HepG2 (cell line): ENCODE data around the gene TM2D3. TPM values are rescaled to one million over a fixed set of nuclear protein-coding genes. Genes with fewer than 3 reads are reported as not detected.
"Not testable (repeated sequence)": the region's sequence is repeated elsewhere in the genome, so short reads cannot be mapped to it uniquely, and the experiment has no call there.

ENCODE experiments used
- ATAC-seq: fragments of 200-7000 bp; cut with Tn5 transposase; 3 replicates; pipeline ENCODE4 v1.9.1; 2020; ENCODE audit warnings: mild to moderate bottlenecking, moderate library complexity
- BruUV-seq: library from RNA; stranded (reverse); fragments of 400-500 nt; replicated peaks from 2 replicates; lab custom pipeline; 2021; lab: Mats Ljungman, UMichigan
- CTCF ChIA-PET: fragments of 300-600 bp; formaldehyde crosslinking; extraction: SDS; loops from one replicate; lab custom pipeline; 2021; ENCODE audit warnings: low total read pairs, inconsistent platforms, low intra/inter-chr PET ratio; lab: Yijun Ruan, JAX
- POLR2A ChIA-PET: fragments of 350-600 bp; sonication (Branson Sonifier 250); formaldehyde crosslinking; loops from one replicate; lab custom pipeline; 2020; ENCODE audit warnings: antibody characterized with exemption, inconsistent platforms; lab: Yijun Ruan, JAX
- DNase-seq: peaks from one replicate; pipeline ENCODE4 v3.0.0-alpha.2; 2015; ENCODE audit warnings: low spot score
- FAIRE-seq: peaks from 3 replicates; lab custom pipeline; 2011; peaks lifted over from hg19 to GRCh38; lab: Jason Lieb, UNC
- H2AFZ ChIP-seq: one replicate; pipeline ENCODE4 v1.6.1; 2011; ENCODE audit warnings: low read length, inconsistent platforms
- H3K27ac ChIP-seq: fragments of 300-600 bp; 3 replicates; pipeline ENCODE4 v1.8.0; 2011; ENCODE audit warnings: mixed run types, mild to moderate bottlenecking, mixed read lengths, low read length, inconsistent platforms; ENCODE audit not compliant: insufficient read depth; ENCODE audit errors: extremely low read length
- H3K27me3 ChIP-seq, 2 experiments: fragments of 200-600 bp in 1 of 2; 2 replicates in 1 of 2; 3 replicates in 1 of 2; pipeline versions ENCODE4 v1.6.0 to v1.8.0; 2011; ENCODE audit warnings: low read length in 2 of 2, mild to moderate bottlenecking in 2 of 2, moderate library complexity in 2 of 2, inconsistent platforms in 1 of 2; ENCODE audit not compliant: insufficient read depth in 2 of 2, control insufficient read depth in 1 of 2
- H3K36me3 ChIP-seq, 2 experiments: fragments of 200-600 bp in 1 of 2; replicated peaks in 1 of 2; 2 replicates in 1 of 2; 3 replicates in 1 of 2; pipeline versions ENCODE4 v1.5.1 to v1.8.0; 2011; ENCODE audit warnings: low read length in 2 of 2, inconsistent platforms in 1 of 2; ENCODE audit not compliant: insufficient read depth in 2 of 2, control insufficient read depth in 1 of 2
- H3K4me1 ChIP-seq: 2 replicates; pipeline ENCODE4 v1.5.1; 2012; ENCODE audit warnings: low read length, inconsistent platforms; ENCODE audit not compliant: insufficient read depth
- H3K4me2 ChIP-seq: 2 replicates; pipeline ENCODE4 v1.6.0; 2011; ENCODE audit warnings: low read depth, low read length, inconsistent platforms
- H3K4me3 ChIP-seq, 3 experiments: fragments of 200-600 bp in 1 of 3; sonication (generic), shearing (Covaris generic) in 1 of 3; replicated peaks in 1 of 3; 2 replicates each; pipeline ENCODE4 v1.5.1; 2011 to 2016; ENCODE audit warnings: low read length in 3 of 3, inconsistent platforms in 2 of 3, low read depth in 2 of 3, mild to moderate bottlenecking in 2 of 3, control low read depth in 1 of 3, mixed read lengths in 1 of 3; ENCODE audit not compliant: insufficient read depth in 1 of 3
- H3K79me2 ChIP-seq: one replicate; pipeline ENCODE4 v1.6.1; 2011; ENCODE audit warnings: low read length, inconsistent platforms; ENCODE audit not compliant: insufficient read depth
- H3K9ac ChIP-seq: 2 replicates; pipeline ENCODE4 v1.6.0; 2011; ENCODE audit warnings: mild to moderate bottlenecking, low read depth, low read length, inconsistent platforms; ENCODE audit not compliant: insufficient read depth
- H3K9me3 ChIP-seq: 2 replicates; pipeline ENCODE4 v1.5.1; 2012; ENCODE audit warnings: mild to moderate bottlenecking, low read length
- H4K20me1 ChIP-seq: 2 replicates; pipeline ENCODE4 v1.6.0; 2011; ENCODE audit warnings: inconsistent platforms, mild to moderate bottlenecking, low read length, moderate library complexity; ENCODE audit not compliant: insufficient read depth
- MAFG ChIP-seq: sonication (generic); formaldehyde crosslinking; IDR thresholded peaks from 2 replicates; pipeline ENCODE4 v1.5.1; 2020; ENCODE audit warnings: mild to moderate bottlenecking, missing genetic modification reagents
- STAG1 ChIP-seq: sonication (generic); formaldehyde crosslinking; IDR thresholded peaks from 2 replicates; pipeline ENCODE4 v1.4.0; 2020; ENCODE audit warnings: missing genetic modification reagents
- U2AF1 ChIP-seq: fragments of 200-400 bp; formaldehyde crosslinking; optimal IDR thresholded peaks from 2 replicates; pipeline ENCODE3; 2017; ENCODE audit warnings: mild to moderate bottlenecking, low read depth, low read length
- ZBTB38 ChIP-seq: sonication (generic); formaldehyde crosslinking; IDR thresholded peaks from 2 replicates; pipeline ENCODE4 v1.5.1; 2020; ENCODE audit warnings: mild to moderate bottlenecking, missing genetic modification reagents
- WGBS: methylation state at CpG from one replicate; pipeline ENCODE4 v1.1.6; 2017; ENCODE audit warnings: low lambda C conversion rate; 5-methylcytosine and 5-hydroxymethylcytosine counted together
- in situ Hi-C: cut with HindIII; loops from 2 replicates; pipeline ENCODE4 v1.10.0; 2017; ENCODE audit warnings: low pct_unique_long_range_greater_than_20kb; ENCODE audit not compliant: extremely low pct_ligation_motif_present
- intact Hi-C: fragments of 100-400 bp; cut with micrococcal nuclease; formaldehyde crosslinking; loops from one replicate; pipeline ENCODE4 v1.10.0; 2022; ENCODE audit not compliant: unreplicated experiment
- polyA plus RNA-seq, 8 experiments: library from polyadenylated mRNA; depleted of rRNA in 3 of 8; stranded (reverse) in 7 of 8; unstranded in 1 of 8; fragments of >200 nt; fragmentation: Illumina TruSeq in 4 of 8; extraction: Trizol in 4 of 8; gene quantifications; 2 replicates each; pipeline versions ENCODE4 v1.2.1 to v1.2.3, GENCODE V29; 2011 to 2016; ENCODE audit warnings: low read depth in 4 of 8, missing spikeins in 1 of 8, mixed read lengths in 1 of 8; ENCODE audit not compliant: insufficient read depth in 1 of 8
- total RNA-seq, 5 experiments: library from RNA; depleted of rRNA; stranded (reverse); fragments of >200 nt; fragmentation: Illumina TruSeq; extraction: Trizol; gene quantifications; 2 replicates each; pipeline ENCODE4 v1.2.3, GENCODE V29; 2016; ENCODE audit warnings: low read depth in 1 of 5
- TF ChIP-seq, protein P1 (sequence below): sonication (generic); formaldehyde crosslinking; IDR thresholded peaks from 2 replicates; pipeline ENCODE4 v1.4.0; 2020; ENCODE audit warnings: mild to moderate bottlenecking, low read depth, missing genetic modification reagents
- TF ChIP-seq, protein P2 (sequence below): sonication (generic); formaldehyde crosslinking; IDR thresholded peaks from 2 replicates; pipeline ENCODE4 v1.4.0; 2020; ENCODE audit warnings: missing genetic modification reagents
- TF ChIP-seq, protein P3 (sequence below): sonication (generic); formaldehyde crosslinking; IDR thresholded peaks from 2 replicates; pipeline ENCODE4 v1.5.0; 2020; ENCODE audit warnings: mild to moderate bottlenecking, missing genetic modification reagents, moderate library complexity

TM2D3 gene
- total and polyA plus RNA-seq, 2 of the 13 experiments (the other 11 are each of a cell fraction or from before 2014, with no cell fraction given) = 31.1 to 72.7 TPM

DNA sequence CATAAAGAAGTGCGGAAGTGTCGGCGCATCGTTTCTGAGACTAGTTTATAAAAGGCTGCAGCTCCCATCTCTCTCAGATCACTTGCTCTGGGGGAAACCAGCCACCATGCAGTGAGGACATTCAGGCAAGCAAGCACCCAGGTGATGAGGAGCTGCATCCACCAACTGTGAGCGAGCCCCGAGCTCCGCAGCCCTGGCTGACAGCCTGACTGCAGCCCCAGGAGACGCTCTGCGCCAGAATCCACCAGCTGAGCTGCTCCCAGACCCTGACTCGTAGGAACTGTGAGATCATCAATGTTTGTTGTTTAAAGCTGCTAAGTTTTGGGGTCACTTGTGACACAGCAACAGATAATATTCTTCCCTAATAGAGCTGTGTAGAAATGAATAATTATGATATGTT is 5.0 kb upstream of the TM2D3 start (continued):
- no peak for TF ChIP-seq U2AF1
- TF ChIP-seq, protein P1, sequence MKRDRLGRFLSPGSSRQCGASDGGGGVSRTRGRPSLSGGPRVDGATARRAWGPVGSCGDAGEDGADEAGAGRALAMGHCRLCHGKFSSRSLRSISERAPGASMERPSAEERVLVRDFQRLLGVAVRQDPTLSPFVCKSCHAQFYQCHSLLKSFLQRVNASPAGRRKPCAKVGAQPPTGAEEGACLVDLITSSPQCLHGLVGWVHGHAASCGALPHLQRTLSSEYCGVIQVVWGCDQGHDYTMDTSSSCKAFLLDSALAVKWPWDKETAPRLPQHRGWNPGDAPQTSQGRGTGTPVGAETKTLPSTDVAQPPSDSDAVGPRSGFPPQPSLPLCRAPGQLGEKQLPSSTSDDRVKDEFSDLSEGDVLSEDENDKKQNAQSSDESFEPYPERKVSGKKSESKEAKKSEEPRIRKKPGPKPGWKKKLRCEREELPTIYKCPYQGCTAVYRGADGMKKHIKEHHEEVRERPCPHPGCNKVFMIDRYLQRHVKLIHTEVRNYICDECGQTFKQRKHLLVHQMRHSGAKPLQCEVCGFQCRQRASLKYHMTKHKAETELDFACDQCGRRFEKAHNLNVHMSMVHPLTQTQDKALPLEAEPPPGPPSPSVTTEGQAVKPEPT (CRISPR knock-in tag) = no peak
- TF ChIP-seq MAFG (CRISPR knock-in tag) = no peak
- TF ChIP-seq, all 625 proteins: peak for 0

DNA sequence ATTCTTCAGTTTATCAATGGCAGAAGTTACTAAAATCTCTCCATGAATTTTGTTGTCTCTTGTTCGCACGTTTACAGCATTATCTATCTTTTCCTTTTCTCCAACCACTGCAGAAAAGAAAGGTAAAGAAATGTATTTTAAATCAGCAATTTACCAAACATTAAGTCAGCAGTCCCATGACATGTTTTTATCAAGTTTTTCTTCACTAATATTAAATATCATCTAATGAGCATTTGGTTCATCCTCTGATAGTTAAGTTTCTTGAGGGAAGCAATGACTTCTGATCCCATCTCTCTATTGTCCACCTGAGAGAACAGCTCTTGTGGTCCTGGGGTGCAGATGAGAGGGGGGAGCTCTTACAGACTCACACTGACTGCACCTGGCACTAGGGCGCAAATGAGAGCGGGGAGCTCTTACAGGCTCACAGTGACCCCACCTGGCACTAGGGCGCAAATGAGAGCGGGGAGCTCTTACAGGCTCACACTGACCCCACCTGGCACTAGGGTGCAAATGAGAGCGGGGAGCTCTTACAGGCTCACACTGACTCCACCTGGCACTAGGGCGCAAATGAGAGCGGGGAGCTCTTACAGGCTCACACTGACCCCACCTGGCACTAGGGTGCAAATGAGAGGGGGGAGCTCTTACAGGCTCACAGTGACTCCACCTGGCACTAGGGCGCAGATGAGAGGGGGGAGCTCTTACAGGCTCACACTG is 2.6 kb upstream of the TM2D3 start:
- not testable (repeated sequence) for H3K36me3 ChIP-seq, BruUV-seq, ATAC-seq, H3K4me2 ChIP-seq, H3K27me3 ChIP-seq, H3K9ac ChIP-seq, H3K9me3 ChIP-seq, H2AFZ ChIP-seq, H3K4me3 ChIP-seq, H4K20me1 ChIP-seq, H3K27ac ChIP-seq, FAIRE-seq
- Histone ChIP-seq H3K4me1 (peaks cover 27% of the 10 kb centered on the region), H3K79me2 (peaks cover 23% of the 10 kb centered on the region)
- ChIA-PET POLR2A (interaction anchor here (2.3 kb wide), 1 partner anchor 127 kb away, joined by 5 read pairs; no protein-coding TSS in a partner anchor), CTCF (interaction anchor here (0.7 to 1.4 kb wide), 2 partner anchors 114 to 366 kb away, joined by 3 read pairs; no protein-coding TSS in a partner anchor)
- DNase-seq = peak; percentile 22
- TF ChIP-seq, protein P2, sequence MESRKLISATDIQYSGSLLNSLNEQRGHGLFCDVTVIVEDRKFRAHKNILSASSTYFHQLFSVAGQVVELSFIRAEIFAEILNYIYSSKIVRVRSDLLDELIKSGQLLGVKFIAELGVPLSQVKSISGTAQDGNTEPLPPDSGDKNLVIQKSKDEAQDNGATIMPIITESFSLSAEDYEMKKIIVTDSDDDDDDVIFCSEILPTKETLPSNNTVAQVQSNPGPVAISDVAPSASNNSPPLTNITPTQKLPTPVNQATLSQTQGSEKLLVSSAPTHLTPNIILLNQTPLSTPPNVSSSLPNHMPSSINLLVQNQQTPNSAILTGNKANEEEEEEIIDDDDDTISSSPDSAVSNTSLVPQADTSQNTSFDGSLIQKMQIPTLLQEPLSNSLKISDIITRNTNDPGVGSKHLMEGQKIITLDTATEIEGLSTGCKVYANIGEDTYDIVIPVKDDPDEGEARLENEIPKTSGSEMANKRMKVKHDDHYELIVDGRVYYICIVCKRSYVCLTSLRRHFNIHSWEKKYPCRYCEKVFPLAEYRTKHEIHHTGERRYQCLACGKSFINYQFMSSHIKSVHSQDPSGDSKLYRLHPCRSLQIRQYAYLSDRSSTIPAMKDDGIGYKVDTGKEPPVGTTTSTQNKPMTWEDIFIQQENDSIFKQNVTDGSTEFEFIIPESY = peak; percentile 85
- peak; percentile 68; the same call in 1 of the 2 replicates for TF ChIP-seq ZBTB38 (CRISPR knock-in tag)
- TF ChIP-seq, protein P3, sequence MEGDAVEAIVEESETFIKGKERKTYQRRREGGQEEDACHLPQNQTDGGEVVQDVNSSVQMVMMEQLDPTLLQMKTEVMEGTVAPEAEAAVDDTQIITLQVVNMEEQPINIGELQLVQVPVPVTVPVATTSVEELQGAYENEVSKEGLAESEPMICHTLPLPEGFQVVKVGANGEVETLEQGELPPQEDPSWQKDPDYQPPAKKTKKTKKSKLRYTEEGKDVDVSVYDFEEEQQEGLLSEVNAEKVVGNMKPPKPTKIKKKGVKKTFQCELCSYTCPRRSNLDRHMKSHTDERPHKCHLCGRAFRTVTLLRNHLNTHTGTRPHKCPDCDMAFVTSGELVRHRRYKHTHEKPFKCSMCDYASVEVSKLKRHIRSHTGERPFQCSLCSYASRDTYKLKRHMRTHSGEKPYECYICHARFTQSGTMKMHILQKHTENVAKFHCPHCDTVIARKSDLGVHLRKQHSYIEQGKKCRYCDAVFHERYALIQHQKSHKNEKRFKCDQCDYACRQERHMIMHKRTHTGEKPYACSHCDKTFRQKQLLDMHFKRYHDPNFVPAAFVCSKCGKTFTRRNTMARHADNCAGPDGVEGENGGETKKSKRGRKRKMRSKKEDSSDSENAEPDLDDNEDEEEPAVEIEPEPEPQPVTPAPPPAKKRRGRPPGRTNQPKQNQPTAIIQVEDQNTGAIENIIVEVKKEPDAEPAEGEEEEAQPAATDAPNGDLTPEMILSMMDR (CRISPR knock-in tag) = peak; percentile 60
- peak; percentile 60 for TF ChIP-seq STAG1 (CRISPR knock-in tag)
- WGBS = 93% methylated on average over 9 of the region's 10 CpGs
- intact Hi-C loops = loop anchor here (5.0 kb wide), 2 partner anchors 217 to 362 kb away; no protein-coding TSS in a partner anchor
- in situ Hi-C loops = loop anchor here (5.0 kb wide), 1 partner anchor 367 kb away; no protein-coding TSS in a partner anchor
